Fibroblast of skin of right biceps (primary cell): ENCODE data around the gene RAB38.

Source experiments
- DNase-seq: peaks from one replicate; pipeline ENCODE4 v3.0.0-alpha.2; 2013

The RAB38 gene

GRCh38 chr11:88101881-88102597, 73.2 kb downstream of the RAB38 start:
- DNase-seq = no peak

DNA sequence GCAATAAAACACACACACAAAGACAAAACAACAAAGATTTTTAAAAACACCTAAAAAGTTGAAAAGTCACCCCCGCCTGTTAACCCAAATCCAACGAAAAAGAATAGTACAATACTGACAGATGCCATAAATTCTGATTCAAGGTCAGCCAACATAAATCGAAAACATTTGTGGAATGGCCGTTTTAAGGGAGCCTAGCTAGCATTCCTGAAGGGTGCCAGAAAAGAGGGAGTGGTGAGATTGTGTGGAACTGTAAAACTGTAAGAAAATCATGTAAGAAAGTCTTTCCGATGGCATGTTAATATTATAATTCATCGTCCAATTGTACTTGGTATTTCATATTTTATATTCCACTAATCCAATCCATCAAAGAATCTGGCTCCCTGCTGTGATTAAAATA, 75.1 kb downstream of the RAB38 start:
- peak; percentile 10 for DNase-seq

DNA sequence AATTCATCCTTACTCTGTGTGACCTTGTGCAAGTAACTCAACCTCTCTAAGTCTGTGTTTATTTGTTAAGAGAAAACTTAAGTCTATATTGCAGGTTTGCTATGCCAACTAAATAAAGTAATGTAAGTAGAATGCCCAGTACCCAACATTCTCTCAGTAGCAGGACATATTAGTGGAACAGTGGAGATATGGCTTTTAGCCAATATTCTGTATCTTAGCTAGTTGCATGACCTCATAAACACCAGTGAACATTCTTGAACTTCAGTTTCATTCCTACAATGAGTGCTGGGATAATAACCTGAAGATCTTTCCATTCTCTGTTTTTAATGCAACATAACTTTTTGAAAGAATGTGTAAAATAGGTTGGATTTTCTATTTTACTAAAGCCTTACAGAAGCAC, 77.0 kb downstream of the RAB38 start:
- DNase-seq = no peak

GRCh38 chr11:88089134-88089533, 86.1 kb downstream of the RAB38 start:
- DNase-seq = no peak

GRCh38 chr11:88087337-88087736, 87.9 kb downstream of the RAB38 start:
- DNase-seq = no peak

DNA sequence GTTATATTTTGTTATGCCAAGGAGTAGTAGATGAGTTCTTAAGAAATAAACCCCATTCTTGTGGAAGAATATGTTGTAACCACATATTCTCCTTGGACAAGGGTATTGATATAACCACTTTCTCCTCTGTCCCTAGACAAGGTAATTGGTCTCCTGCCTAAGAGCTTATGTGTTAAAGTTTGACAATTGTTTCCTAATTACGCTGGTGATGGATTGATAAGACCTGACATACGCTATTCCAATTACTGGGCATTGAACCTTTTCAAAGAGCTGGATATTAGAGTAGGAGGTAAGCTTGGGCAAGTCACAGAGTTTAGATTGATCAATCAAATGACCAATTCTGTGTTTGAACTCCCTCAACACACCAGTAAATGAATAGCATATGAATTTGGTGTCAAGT, 88.9 kb downstream of the RAB38 start:
- no peak for DNase-seq

DNA sequence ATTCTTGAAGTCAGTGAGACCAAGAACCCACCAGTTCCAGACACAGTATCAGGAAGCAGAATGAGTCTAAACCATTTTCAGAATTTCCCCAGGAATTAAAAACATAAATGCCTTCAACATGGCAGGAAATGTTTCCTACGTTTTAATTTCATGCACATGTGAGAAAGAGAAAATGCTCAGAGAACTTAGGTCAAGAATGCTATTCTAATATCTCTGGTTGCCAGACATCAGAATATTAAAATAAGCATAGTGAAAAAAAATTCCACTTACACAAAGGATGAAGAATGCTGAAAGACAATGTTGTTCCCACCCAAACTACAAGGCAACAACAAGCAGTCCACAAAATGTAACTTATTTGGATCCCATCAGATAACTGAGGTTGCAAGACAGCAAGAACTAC, 104.8 kb downstream of the RAB38 start:
- DNase-seq = no peak

GRCh38 chr11:88068848-88069554, 106.2 kb downstream of the RAB38 start:
- DNase-seq = no peak

- DNase-seq = no peak
Measured at GRCh38 chr11:88066090-88066489, 109.2 kb downstream of the RAB38 start.

DNA sequence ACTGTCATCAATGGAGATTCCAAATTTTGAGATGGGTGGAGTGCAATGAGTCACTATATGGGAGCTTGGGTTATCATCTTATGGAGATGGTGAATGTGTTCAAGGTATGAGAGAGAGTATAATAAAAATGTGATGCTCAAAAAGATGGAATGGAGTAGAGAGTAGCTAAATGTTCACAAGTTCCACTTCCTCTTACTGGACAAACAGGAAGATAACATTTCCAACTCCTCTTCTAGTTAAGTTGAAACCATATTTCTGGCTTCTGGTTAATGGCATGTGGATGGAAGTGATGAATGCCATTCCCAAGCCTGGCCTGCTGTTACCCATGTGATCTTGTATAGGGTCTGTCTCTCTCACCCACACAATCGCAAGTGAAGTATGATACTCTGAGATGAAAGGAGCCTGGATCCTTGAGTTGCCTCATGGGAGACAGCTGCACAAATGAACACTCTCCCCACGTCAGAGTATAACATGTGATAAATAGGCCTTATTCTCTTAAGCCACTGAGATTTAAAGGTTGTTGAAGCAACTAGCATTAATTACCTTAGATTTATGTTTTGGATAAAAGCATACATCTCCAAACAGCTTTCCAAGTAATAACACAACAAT, 111.0 kb downstream of the RAB38 start:
- DNase-seq = no peak
